Choroid plexus epithelial cell (primary cell): ENCODE results near the gene SRCAP.

Experiments
- DNase-seq: peaks from one replicate; pipeline ENCODE4 v3.0.0-alpha.2; 2010; ENCODE audit warnings: low read depth
- H3K4me3 ChIP-seq: 2 replicates; pipeline ENCODE4 v1.5.1; 2011; ENCODE audit warnings: low read depth, mild to moderate bottlenecking, control low read depth, low read length, moderate library complexity
- CTCF ChIP-seq: conservative IDR thresholded peaks from 2 replicates; pipeline ENCODE4 v1.5.1; 2011; ENCODE audit warnings: low read depth, mild to moderate bottlenecking, control low read depth, inconsistent platforms, low read length, moderate library complexity

Gene SRCAP

GRCh38 chr16:30665155-30665829, 33.7 kb upstream of the SRCAP start:
- no peak for DNase-seq
- no peak for TF ChIP-seq CTCF
- no peak overlapping the region for H3K4me3 ChIP-seq

- TF ChIP-seq CTCF = no peak
- H3K4me3 ChIP-seq = no peak overlapping the region
- no peak for DNase-seq
These were observed 33.2 kb upstream of the SRCAP start for GRCh38 chr16:30665830-30666190.

DNA sequence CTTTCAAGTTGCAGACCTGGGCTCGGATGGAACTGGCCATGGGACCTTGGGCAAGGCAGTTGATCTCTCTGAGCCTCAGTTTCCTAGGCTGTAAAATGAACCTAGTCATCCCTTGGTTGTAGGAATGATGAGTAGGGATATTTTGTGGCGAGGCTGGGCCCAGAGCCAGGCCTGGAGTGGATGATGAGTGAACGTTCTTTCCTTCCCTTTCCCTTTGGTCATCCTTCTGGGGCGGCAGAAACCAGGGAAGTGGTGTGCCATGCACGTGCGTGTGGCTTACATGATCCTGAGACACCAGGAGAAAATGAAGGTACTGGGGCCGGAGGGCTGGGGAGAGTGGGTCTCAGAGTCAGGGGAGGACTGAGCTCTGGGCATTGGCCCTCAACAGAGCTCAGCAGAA, 32.3 kb upstream of the SRCAP start:
- H3K4me3 ChIP-seq = no peak overlapping the region
- DNase-seq = no peak
- no peak for TF ChIP-seq CTCF

- no peak overlapping the region for H3K4me3 ChIP-seq
- no peak for TF ChIP-seq CTCF
- DNase-seq = no peak
These were observed 31.5 kb upstream of the SRCAP start for GRCh38 chr16:30667361-30667905.

GRCh38 chr16:30668393-30668792, 30.6 kb upstream of the SRCAP start:
- H3K4me3 ChIP-seq = no peak overlapping the region
- DNase-seq = no peak
- TF ChIP-seq CTCF = no peak

GRCh38 chr16:30669026-30669902, 29.7 kb upstream of the SRCAP start:
- no peak for DNase-seq
- TF ChIP-seq CTCF = no peak
- no peak overlapping the region for H3K4me3 ChIP-seq
